GM12878 (cell line): ENCODE results near the gene IQCF6. TPM values are rescaled to one million over a fixed set of nuclear protein-coding genes. Genes with fewer than 3 reads are reported as not detected.

ENCODE experiments used
- ATAC-seq: fragments of 200-7000 bp; cut with Tn5 transposase; 3 replicates; pipeline ENCODE4 v1.9.1; 2020; ENCODE audit warnings: mild to moderate bottlenecking, moderate library complexity
- BruUV-seq: library from RNA; stranded (reverse); fragments of 400-500 nt; replicated peaks from 2 replicates; lab custom pipeline; 2021; lab: Mats Ljungman, UMichigan
- CTCF ChIA-PET: fragments of 300-600 bp; sonication (Branson Sonifier 250); formaldehyde crosslinking; extraction: SDS; loops from one replicate; lab custom pipeline; 2021; ENCODE audit warnings: inconsistent platforms; lab: Yijun Ruan, JAX
- POLR2A ChIA-PET: fragments of 350-600 bp; formaldehyde crosslinking; extraction: SDS; loops from one replicate; lab custom pipeline; 2021; ENCODE audit warnings: inconsistent platforms; lab: Charles Lee
- RAD21 ChIA-PET: fragments of 300-600 bp; sonication (Branson Sonifier 250); formaldehyde crosslinking; loops from one replicate; lab custom pipeline; 2023; ENCODE audit warnings: antibody characterized with exemption; ENCODE audit not compliant: unreplicated experiment; lab: Charles Lee
- SMC1A ChIA-PET: fragments of 300-600 bp; sonication (Branson Sonifier 250); formaldehyde crosslinking; loops from one replicate; lab custom pipeline; 2023; ENCODE audit not compliant: unreplicated experiment, uncharacterized antibody; lab: Charles Lee
- DNase-seq: peaks from one replicate; pipeline ENCODE4 v3.0.0-alpha.2; 2011; ENCODE audit warnings: low read depth, low spot score
- FAIRE-seq: peaks from 3 replicates; lab custom pipeline; 2011; peaks lifted over from hg19 to GRCh38; lab: Jason Lieb, UNC
- H2AFZ ChIP-seq: 2 replicates; pipeline ENCODE4 v1.6.0; 2011; ENCODE audit warnings: low read depth, low read length, control low read depth; ENCODE audit not compliant: control insufficient read depth
- H3K27ac ChIP-seq: 2 replicates; pipeline ENCODE4 v1.5.1; 2011; ENCODE audit warnings: control low read depth; ENCODE audit not compliant: control insufficient read depth, insufficient read depth
- H3K27me3 ChIP-seq, 2 experiments: replicated peaks in 1 of 2; 2 replicates each; pipeline versions ENCODE4 v1.6.0 to v1.6.1; 2011; ENCODE audit warnings: low read length in 1 of 2; ENCODE audit not compliant: control insufficient read depth in 2 of 2, insufficient read depth in 2 of 2
- H3K36me3 ChIP-seq, 2 experiments: 2 replicates each; pipeline ENCODE4 v1.5.1; 2011; ENCODE audit warnings: low read length in 1 of 2; ENCODE audit not compliant: control insufficient read depth in 2 of 2, insufficient read depth in 2 of 2
- H3K4me1 ChIP-seq: 2 replicates; pipeline ENCODE4 v1.6.1; 2011; ENCODE audit warnings: mild to moderate bottlenecking, low read length, moderate library complexity, mixed read lengths; ENCODE audit not compliant: control insufficient read depth, insufficient read depth
- H3K4me2 ChIP-seq: 2 replicates; pipeline ENCODE4 v1.6.0; 2011; ENCODE audit warnings: control low read depth; ENCODE audit not compliant: control insufficient read depth, insufficient read depth
- H3K4me3 ChIP-seq: fragments of 200-600 bp; sonication (generic); 2 replicates; pipeline ENCODE4 v1.5.1; 2016
- H3K79me2 ChIP-seq: 2 replicates; pipeline ENCODE4 v1.6.0; 2011; ENCODE audit warnings: low read length; ENCODE audit not compliant: control insufficient read depth, insufficient read depth
- H3K9ac ChIP-seq: 2 replicates; pipeline ENCODE4 v1.8.0; 2011; ENCODE audit warnings: low read length, control low read depth, mixed read lengths; ENCODE audit not compliant: control insufficient read depth, insufficient read depth
- H3K9me3 ChIP-seq: replicated peaks from 3 replicates; pipeline ENCODE4 v1.5.1; 2011; ENCODE audit warnings: mild to moderate bottlenecking, low read length; ENCODE audit not compliant: control insufficient read depth, insufficient read depth
- H4K20me1 ChIP-seq: 2 replicates; pipeline ENCODE4 v1.6.0; 2011; ENCODE audit not compliant: control insufficient read depth, insufficient read depth
- BACH1 ChIP-seq: fragments of 450-650 bp; IDR thresholded peaks from 2 replicates; pipeline ENCODE4 v1.6.1; 2017; ENCODE audit warnings: mild to moderate bottlenecking, borderline replicate concordance
- CREM ChIP-seq: IDR thresholded peaks from 2 replicates; pipeline ENCODE4 v1.6.1; 2014; ENCODE audit warnings: antibody characterized with exemption, low read depth
- E2F8 ChIP-seq: fragments of 450-650 bp; IDR thresholded peaks from 2 replicates; pipeline ENCODE4 v1.6.1; 2018; ENCODE audit warnings: mild to moderate bottlenecking, low read depth, moderate library complexity; ENCODE audit not compliant: partially characterized antibody
- EP300 ChIP-seq, 2 experiments: fragments of 150-350 bp in 1 of 2; IDR thresholded peaks; 2 replicates each; pipeline ENCODE4 v1.6.1; 2011 to 2012; ENCODE audit warnings: low read depth in 2 of 2, low read length in 2 of 2, borderline replicate concordance in 1 of 2, improper control_type of control experiment in 1 of 2, inconsistent platforms in 1 of 2; ENCODE audit not compliant: control insufficient read depth in 1 of 2
- ETV6 ChIP-seq, 2 experiments: fragments of 450-650 bp in 1 of 2; IDR thresholded peaks in 1 of 2; conservative IDR thresholded peaks in 1 of 2; 2 replicates each; pipeline ENCODE4 v1.6.1; 2014; ENCODE audit warnings: antibody characterized with exemption in 1 of 2, borderline replicate concordance in 1 of 2, low read depth in 1 of 2, mild to moderate bottlenecking in 1 of 2, moderate library complexity in 1 of 2
- GABPA ChIP-seq: IDR thresholded peaks from 2 replicates; pipeline ENCODE4 v1.6.1; 2014; ENCODE audit warnings: antibody characterized with exemption, low read depth, mild to moderate bottlenecking, inconsistent platforms
- HDAC2 ChIP-seq: fragments of 200-600 bp; sonication (generic); IDR thresholded peaks from 2 replicates; pipeline ENCODE4 v1.6.1; 2017
- HSF1 ChIP-seq: fragments of 150-350 bp; IDR thresholded peaks from 2 replicates; pipeline ENCODE4 v1.6.1; 2014; ENCODE audit warnings: mild to moderate bottlenecking, low read depth, low read length
- IRF4 ChIP-seq: IDR thresholded peaks from 2 replicates; pipeline ENCODE4 v1.6.1; 2011; ENCODE audit warnings: low read depth, low read length
- RAD21 ChIP-seq: IDR thresholded peaks from 2 replicates; pipeline ENCODE4 v1.6.1; 2011; ENCODE audit warnings: mild to moderate bottlenecking, low read depth, low read length, moderate library complexity; ENCODE audit not compliant: insufficient read depth
- SIN3A ChIP-seq: IDR thresholded peaks from 2 replicates; pipeline ENCODE4 v1.6.1; 2012; ENCODE audit warnings: low read depth, low read length, improper control_type of control experiment
- SIX5 ChIP-seq: IDR thresholded peaks from 2 replicates; pipeline ENCODE4 v1.6.1; 2011; ENCODE audit warnings: mild to moderate bottlenecking, low read depth, low read length, moderate library complexity; ENCODE audit not compliant: severe bottlenecking
- SKIL ChIP-seq: fragments of 450-650 bp; IDR thresholded peaks from 2 replicates; pipeline ENCODE4 v1.6.1; 2017; ENCODE audit warnings: mild to moderate bottlenecking, low read depth, inconsistent platforms; ENCODE audit not compliant: poor library complexity, severe bottlenecking
- SUPT20H ChIP-seq: IDR thresholded peaks from 2 replicates; pipeline ENCODE4 v1.6.1; 2011; ENCODE audit warnings: low read depth, mild to moderate bottlenecking, low read length, moderate library complexity, borderline replicate concordance; ENCODE audit not compliant: control insufficient read depth
- ZBED1 ChIP-seq: IDR thresholded peaks from 2 replicates; pipeline ENCODE4 v1.6.1; 2016; ENCODE audit warnings: borderline replicate concordance
- ZSCAN29 ChIP-seq: fragments of 450-650 bp; IDR thresholded peaks from 2 replicates; pipeline ENCODE4 v1.6.1; 2017; ENCODE audit warnings: mild to moderate bottlenecking, moderate library complexity
- WGBS: methylation state at CpG from one replicate; pipeline ENCODE4 v1.1.6; 2016; ENCODE audit warnings: low lambda C conversion rate; ENCODE audit not compliant: insufficient replicate concordance, insufficient coverage; ENCODE audit errors: missing lambda C conversion rate; 5-methylcytosine and 5-hydroxymethylcytosine counted together
- in situ Hi-C: fragments of 300-500 bp; cut with MboI; formaldehyde crosslinking; loops from 9 replicates; pipeline ENCODE4 v1.14.3; 2018; ENCODE audit warnings: mixed read lengths
- intact Hi-C: fragments of 100-400 bp; cut with micrococcal nuclease; formaldehyde crosslinking; loops from one replicate; pipeline ENCODE4 v1.14.2; 2022; ENCODE audit not compliant: unreplicated experiment
- polyA plus RNA-seq, 11 experiments: library from polyadenylated mRNA; depleted of rRNA in 4 of 11; unstranded in 6 of 11; stranded (reverse) in 5 of 11; fragments of >200 nt; fragmentation: Nextera tagmentation in 4 of 11; fragmentation: Illumina TruSeq in 1 of 11; extraction: Ambion mirVana in 4 of 11; extraction: Trizol in 1 of 11; gene quantifications; 1 replicate in 1 of 11; 2 replicates in 10 of 11; pipeline versions ENCODE4 v1.2.1 to v1.2.3, GENCODE V29; 2011 to 2016; ENCODE audit warnings: inconsistent platforms in 2 of 11, missing spikeins in 2 of 11, low read depth in 1 of 11
- total RNA-seq, 4 experiments: library from RNA; depleted of rRNA in 3 of 4; stranded (reverse); fragments of >200 nt in 3 of 4; fragmentation: Illumina TruSeq in 1 of 4; extraction: Trizol in 1 of 4; gene quantifications; 2 replicates each; pipeline versions ENCODE4 v1.2.1 to v1.2.3, GENCODE V29; 2013 to 2021

The IQCF6 gene
- total and polyA plus RNA-seq, 10 of the 15 experiments (the other 5 are each of a cell fraction or from before 2014, with no cell fraction given), result not detected

- Histone ChIP-seq H3K4me1 (no peaks in the 10 kb centered on the region), H2AFZ (no peak overlapping the region), H3K27me3 (no peaks in the 10 kb centered on the region), H3K36me3 (no peaks in the 10 kb centered on the region), H3K4me3 (no peak overlapping the region), H3K9me3 (no peaks in the 10 kb centered on the region), H3K79me2 (no peaks in the 10 kb centered on the region), H4K20me1 (no peaks in the 10 kb centered on the region), H3K9ac (no peak overlapping the region), H3K27ac (no peak overlapping the region), H3K4me2 (no peak overlapping the region)
- no peak for ATAC-seq
- in situ Hi-C loops, result no loop called here
- TF ChIP-seq SIX5, result no peak
- no peak for TF ChIP-seq CREM
- no peak for TF ChIP-seq ETV6 (conservative IDR thresholded peaks at IDR 0.05 in 1 of 2, IDR thresholded peaks at IDR 0.05 in 1 of 2; ENCODE audit: borderline replicate concordance in 1 of 2, low read depth in 1 of 2)
- TF ChIP-seq ZSCAN29, result no peak
- TF ChIP-seq HDAC2, result no peak
- no peak for TF ChIP-seq EP300 (IDR thresholded peaks at IDR 0.05; ENCODE audit: borderline replicate concordance in 1 of 2, control insufficient read depth in 1 of 2, low read depth in 2 of 2, low read length in 2 of 2)
- TF ChIP-seq SIN3A, result no peak
- TF ChIP-seq BACH1, result no peak
- TF ChIP-seq E2F8, result no peak
- no peak for TF ChIP-seq SKIL
- no peak for TF ChIP-seq HSF1
- no peak for TF ChIP-seq ZBED1
- TF ChIP-seq GABPA, result no peak
- TF ChIP-seq IRF4, result no peak
- no peak for TF ChIP-seq RAD21
- no peak for TF ChIP-seq SUPT20H
- intact Hi-C loops, result no loop called here
- RAD21 ChIA-PET, result no interaction called here
- no peak for FAIRE-seq
- no peak for DNase-seq
- SMC1A ChIA-PET, result no interaction called here
- CTCF ChIA-PET, result no interaction called here
- POLR2A ChIA-PET, result no interaction called here
- 17% methylated on average over 2 of the region's 2 CpGs for WGBS
- no TSS peak for BruUV-seq
Measured at GRCh38 chr3:51794206-51794605, 15.2 kb upstream of the IQCF6 start.
